MM.1S (cell line): Measurements from ENCODE around the gene ABCA1.

ENCODE experiments used
- CTCF ChIP-seq: fragments of 300-600 bp; sonication (generic); IDR thresholded peaks from 2 replicates; pipeline ENCODE4 v1.5.1; 2016; ENCODE audit warnings: antibody characterized with exemption, low read length, mixed read lengths
- EZH2 ChIP-seq: fragments of 300-600 bp; sonication (generic); optimal IDR thresholded peaks from 2 replicates; pipeline ENCODE3; 2017; ENCODE audit warnings: low read depth, mild to moderate bottlenecking, antibody characterized with exemption, low read length, mixed read lengths
- EZH2phosphoT487 ChIP-seq: fragments of 300-600 bp; sonication (generic); IDR thresholded peaks from 2 replicates; pipeline ENCODE4 v1.6.1; 2018; ENCODE audit warnings: antibody characterized with exemption, low read length

DNA sequence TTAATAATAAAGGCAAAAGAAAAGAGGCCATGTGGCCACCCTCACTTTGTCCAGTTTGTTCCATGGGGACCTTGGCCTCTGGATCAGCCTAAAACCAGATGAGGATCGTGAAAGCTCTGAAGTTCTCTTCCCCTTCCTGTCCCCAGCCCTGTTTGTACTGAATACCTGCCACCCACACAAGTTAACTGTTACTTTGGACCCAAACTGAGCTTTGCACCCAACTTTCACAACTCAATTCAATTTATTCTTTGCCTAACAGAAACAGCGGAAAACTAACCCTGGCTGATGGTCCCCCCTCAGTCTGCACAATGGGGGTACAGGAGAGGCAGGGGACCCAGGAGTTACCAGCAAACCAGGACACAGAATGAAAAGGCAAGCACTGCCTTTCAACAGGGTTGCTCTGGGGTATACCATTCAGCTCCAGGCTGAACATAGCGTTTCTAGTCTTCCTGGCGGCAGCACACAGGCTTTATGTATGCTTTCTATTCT is 28.2 kb downstream of the ABCA1 start:
- TF ChIP-seq EZH2phosphoT487 (no peak), CTCF (no peak), EZH2 (no peak)
